ENCODE data around the gene ATG9B.

DNA sequence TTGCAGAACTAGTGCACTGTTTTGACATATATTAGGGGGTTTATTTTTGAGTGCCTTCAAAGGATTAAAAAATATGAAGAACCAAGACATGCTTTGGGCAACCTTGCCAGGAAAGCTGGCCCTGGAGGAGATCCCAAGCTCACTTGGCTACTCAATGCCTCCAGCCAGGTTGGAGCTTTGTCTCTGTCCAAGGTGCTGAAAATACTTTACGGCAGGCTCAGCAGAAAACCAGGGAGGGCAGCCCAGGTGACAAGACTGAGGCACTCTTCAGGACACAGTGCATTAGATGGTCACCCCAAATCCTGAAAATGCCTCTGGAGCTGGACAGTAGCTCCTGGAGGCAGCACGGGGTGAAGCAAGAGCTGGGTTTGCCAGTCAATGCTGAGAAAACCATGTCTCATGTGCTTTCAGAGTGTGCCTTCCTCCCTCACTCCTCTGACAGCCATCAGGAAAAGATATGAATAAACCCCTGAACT lies 40.4 kb downstream of the ATG9B start:
- TF ChIP-seq, protein P1, sequence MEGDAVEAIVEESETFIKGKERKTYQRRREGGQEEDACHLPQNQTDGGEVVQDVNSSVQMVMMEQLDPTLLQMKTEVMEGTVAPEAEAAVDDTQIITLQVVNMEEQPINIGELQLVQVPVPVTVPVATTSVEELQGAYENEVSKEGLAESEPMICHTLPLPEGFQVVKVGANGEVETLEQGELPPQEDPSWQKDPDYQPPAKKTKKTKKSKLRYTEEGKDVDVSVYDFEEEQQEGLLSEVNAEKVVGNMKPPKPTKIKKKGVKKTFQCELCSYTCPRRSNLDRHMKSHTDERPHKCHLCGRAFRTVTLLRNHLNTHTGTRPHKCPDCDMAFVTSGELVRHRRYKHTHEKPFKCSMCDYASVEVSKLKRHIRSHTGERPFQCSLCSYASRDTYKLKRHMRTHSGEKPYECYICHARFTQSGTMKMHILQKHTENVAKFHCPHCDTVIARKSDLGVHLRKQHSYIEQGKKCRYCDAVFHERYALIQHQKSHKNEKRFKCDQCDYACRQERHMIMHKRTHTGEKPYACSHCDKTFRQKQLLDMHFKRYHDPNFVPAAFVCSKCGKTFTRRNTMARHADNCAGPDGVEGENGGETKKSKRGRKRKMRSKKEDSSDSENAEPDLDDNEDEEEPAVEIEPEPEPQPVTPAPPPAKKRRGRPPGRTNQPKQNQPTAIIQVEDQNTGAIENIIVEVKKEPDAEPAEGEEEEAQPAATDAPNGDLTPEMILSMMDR (IDR thresholded peaks at IDR 0.05) = no peak
- TF ChIP-seq POLR2A (IDR thresholded peaks at IDR 0.05) = no peak

All from uterus (tissue), 2 donors.